HepG2 (cell line): ENCODE data around the gene FBXW2. TPM values are rescaled to one million over a fixed set of nuclear protein-coding genes. Genes with fewer than 3 reads are reported as not detected.

Experiments
- CEBPB ChIP-seq: IDR thresholded peaks from 2 replicates; pipeline ENCODE4 v1.6.1; 2011; ENCODE audit warnings: low read depth, low read length, improper control_type of control experiment, borderline replicate concordance
- EEA1 ChIP-seq: sonication (generic); formaldehyde crosslinking; IDR thresholded peaks from 2 replicates; pipeline ENCODE4 v1.5.1; 2020; ENCODE audit warnings: mild to moderate bottlenecking, missing genetic modification reagents, borderline replicate concordance
- ELF4 ChIP-seq: sonication (generic); formaldehyde crosslinking; IDR thresholded peaks from 2 replicates; pipeline ENCODE4 v1.5.0; 2020; ENCODE audit warnings: missing genetic modification reagents, mild to moderate bottlenecking, moderate library complexity, borderline replicate concordance
- FOXK2 ChIP-seq: fragments of 450-650 bp; IDR thresholded peaks from 2 replicates; pipeline ENCODE4 v1.6.1; 2016
- FOXP1 ChIP-seq, 2 experiments: fragments of 450-650 bp in 1 of 2; IDR thresholded peaks; 2 replicates each; pipeline ENCODE4 v1.6.1; 2017 to 2018; ENCODE audit warnings: antibody characterized with exemption in 1 of 2
- ISL2 ChIP-seq: sonication (generic); formaldehyde crosslinking; IDR thresholded peaks from 2 replicates; pipeline ENCODE4 v1.5.0; 2020; ENCODE audit warnings: missing genetic modification reagents
- MEIS2 ChIP-seq: sonication (generic); formaldehyde crosslinking; IDR thresholded peaks from 2 replicates; pipeline ENCODE4 v1.9.0; 2021; ENCODE audit warnings: mild to moderate bottlenecking, missing genetic modification reagents
- NR2C2 ChIP-seq: sonication (generic); formaldehyde crosslinking; IDR thresholded peaks from 2 replicates; pipeline ENCODE4 v1.4.0; 2020; ENCODE audit warnings: missing genetic modification reagents, mild to moderate bottlenecking, moderate library complexity, borderline replicate concordance
- SNAI1 ChIP-seq: sonication (generic); formaldehyde crosslinking; IDR thresholded peaks from 2 replicates; pipeline ENCODE4 v1.5.0; 2020; ENCODE audit warnings: mild to moderate bottlenecking, missing genetic modification reagents, borderline replicate concordance
- TCF12 ChIP-seq, 2 experiments: fragments of 450-650 bp in 1 of 2; sonication (generic) in 1 of 2; formaldehyde crosslinking in 1 of 2; IDR thresholded peaks; 2 replicates each; pipeline versions ENCODE4 v1.6.1 to v1.8.0; 2017 to 2022; ENCODE audit warnings: antibody characterized with exemption in 1 of 2, mild to moderate bottlenecking in 1 of 2, missing genetic modification reagents in 1 of 2, moderate library complexity in 1 of 2
- ZFP37 ChIP-seq: sonication (generic); formaldehyde crosslinking; IDR thresholded peaks from 2 replicates; pipeline ENCODE4 v1.4.0; 2020; ENCODE audit warnings: missing genetic modification reagents, borderline replicate concordance
- ZNF230 ChIP-seq: sonication (generic); formaldehyde crosslinking; IDR thresholded peaks from 2 replicates; pipeline ENCODE4 v1.4.0; 2020; ENCODE audit warnings: mild to moderate bottlenecking, missing genetic modification reagents
- ZNF253 ChIP-seq: sonication (generic); formaldehyde crosslinking; IDR thresholded peaks from 2 replicates; pipeline ENCODE4 v1.8.0; 2022; ENCODE audit warnings: mild to moderate bottlenecking, missing genetic modification reagents, borderline replicate concordance
- ZNF331 ChIP-seq: sonication (generic); formaldehyde crosslinking; IDR thresholded peaks from 2 replicates; pipeline ENCODE4 v1.4.0; 2020; ENCODE audit warnings: missing genetic modification reagents
- ZNF33A ChIP-seq: sonication (generic); formaldehyde crosslinking; IDR thresholded peaks from 2 replicates; pipeline ENCODE4 v1.5.1; 2020; ENCODE audit warnings: missing genetic modification reagents, mild to moderate bottlenecking, moderate library complexity, borderline replicate concordance
- ZNF552 ChIP-seq: sonication (generic); formaldehyde crosslinking; IDR thresholded peaks from 2 replicates; pipeline ENCODE4 v1.9.0; 2022; ENCODE audit warnings: missing genetic modification reagents, mild to moderate bottlenecking, borderline replicate concordance
- ZNF672 ChIP-seq: sonication (generic); formaldehyde crosslinking; IDR thresholded peaks from 2 replicates; pipeline ENCODE4 v1.8.1; 2022; ENCODE audit warnings: missing genetic modification reagents
- ZNF83 ChIP-seq: sonication (generic); formaldehyde crosslinking; IDR thresholded peaks from 2 replicates; pipeline ENCODE4 v1.4.0; 2020; ENCODE audit warnings: missing genetic modification reagents, mild to moderate bottlenecking, borderline replicate concordance
- polyA plus RNA-seq, 8 experiments: library from polyadenylated mRNA; depleted of rRNA in 3 of 8; stranded (reverse) in 7 of 8; unstranded in 1 of 8; fragments of >200 nt; fragmentation: Illumina TruSeq in 4 of 8; extraction: Trizol in 4 of 8; gene quantifications; 2 replicates each; pipeline versions ENCODE4 v1.2.1 to v1.2.3, GENCODE V29; 2011 to 2016; ENCODE audit warnings: low read depth in 4 of 8, missing spikeins in 1 of 8, mixed read lengths in 1 of 8; ENCODE audit not compliant: insufficient read depth in 1 of 8
- total RNA-seq, 5 experiments: library from RNA; depleted of rRNA; stranded (reverse); fragments of >200 nt; fragmentation: Illumina TruSeq; extraction: Trizol; gene quantifications; 2 replicates each; pipeline ENCODE4 v1.2.3, GENCODE V29; 2016; ENCODE audit warnings: low read depth in 1 of 5
- TF ChIP-seq, protein P1 (sequence below): fragments of 450-650 bp; IDR thresholded peaks from 2 replicates; pipeline ENCODE4 v1.6.1; 2017; ENCODE audit warnings: mild to moderate bottlenecking
- TF ChIP-seq, protein P2 (sequence below): sonication (generic); formaldehyde crosslinking; IDR thresholded peaks from 2 replicates; pipeline ENCODE4 v1.4.0; 2020; ENCODE audit warnings: missing genetic modification reagents, borderline replicate concordance
- TF ChIP-seq, protein P3 (sequence below): sonication (generic); formaldehyde crosslinking; IDR thresholded peaks from 2 replicates; pipeline ENCODE4 v1.4.0; 2020; ENCODE audit warnings: mild to moderate bottlenecking, missing genetic modification reagents, borderline replicate concordance
- TF ChIP-seq, protein P4 (sequence below): sonication (generic); formaldehyde crosslinking; IDR thresholded peaks from 2 replicates; pipeline ENCODE4 v1.4.0; 2020; ENCODE audit warnings: missing genetic modification reagents, borderline replicate concordance

The FBXW2 gene
- total and polyA plus RNA-seq, 2 of the 13 experiments (the other 11 are each of a cell fraction or from before 2014, with no cell fraction given) = 35.4 to 43.1 TPM

DNA sequence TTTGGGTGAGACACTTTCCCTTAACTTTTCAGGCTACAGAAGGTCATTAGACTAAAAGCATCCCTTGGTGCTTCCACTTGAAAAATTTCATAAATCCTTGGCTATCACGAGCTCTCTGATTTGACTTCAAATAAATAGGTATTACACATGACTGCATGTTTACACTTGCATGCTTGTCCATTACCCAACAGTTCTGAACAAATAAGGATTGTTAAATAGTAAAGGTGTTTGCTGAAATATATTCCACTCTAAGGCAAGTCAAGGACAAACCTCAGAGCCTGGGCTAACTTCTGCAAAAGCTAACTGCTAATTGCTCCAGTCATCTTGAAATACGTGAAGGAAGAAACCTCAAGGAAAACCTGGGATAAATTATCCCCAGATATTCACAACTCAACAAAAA is 14.5 kb downstream of the FBXW2 start (continued):
- no peak for TF ChIP-seq TCF12 (IDR thresholded peaks at IDR 0.05)
- TF ChIP-seq TCF12 (CRISPR knock-in tag; IDR thresholded peaks at IDR 0.05) = no peak
- no peak for TF ChIP-seq SNAI1
- TF ChIP-seq ZNF672 (CRISPR knock-in tag) = no peak
- TF ChIP-seq NR2C2 (CRISPR knock-in tag) = peak; percentile 46; the same call in 1 of the 2 replicates
- TF ChIP-seq, protein P1, sequence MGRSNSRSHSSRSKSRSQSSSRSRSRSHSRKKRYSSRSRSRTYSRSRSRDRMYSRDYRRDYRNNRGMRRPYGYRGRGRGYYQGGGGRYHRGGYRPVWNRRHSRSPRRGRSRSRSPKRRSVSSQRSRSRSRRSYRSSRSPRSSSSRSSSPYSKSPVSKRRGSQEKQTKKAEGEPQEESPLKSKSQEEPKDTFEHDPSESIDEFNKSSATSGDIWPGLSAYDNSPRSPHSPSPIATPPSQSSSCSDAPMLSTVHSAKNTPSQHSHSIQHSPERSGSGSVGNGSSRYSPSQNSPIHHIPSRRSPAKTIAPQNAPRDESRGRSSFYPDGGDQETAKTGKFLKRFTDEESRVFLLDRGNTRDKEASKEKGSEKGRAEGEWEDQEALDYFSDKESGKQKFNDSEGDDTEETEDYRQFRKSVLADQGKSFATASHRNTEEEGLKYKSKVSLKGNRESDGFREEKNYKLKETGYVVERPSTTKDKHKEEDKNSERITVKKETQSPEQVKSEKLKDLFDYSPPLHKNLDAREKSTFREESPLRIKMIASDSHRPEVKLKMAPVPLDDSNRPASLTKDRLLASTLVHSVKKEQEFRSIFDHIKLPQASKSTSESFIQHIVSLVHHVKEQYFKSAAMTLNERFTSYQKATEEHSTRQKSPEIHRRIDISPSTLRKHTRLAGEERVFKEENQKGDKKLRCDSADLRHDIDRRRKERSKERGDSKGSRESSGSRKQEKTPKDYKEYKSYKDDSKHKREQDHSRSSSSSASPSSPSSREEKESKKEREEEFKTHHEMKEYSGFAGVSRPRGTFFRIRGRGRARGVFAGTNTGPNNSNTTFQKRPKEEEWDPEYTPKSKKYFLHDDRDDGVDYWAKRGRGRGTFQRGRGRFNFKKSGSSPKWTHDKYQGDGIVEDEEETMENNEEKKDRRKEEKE = no peak
- no peak for TF ChIP-seq ZFP37
- TF ChIP-seq FOXK2 = peak; percentile 87
- TF ChIP-seq, protein P2, sequence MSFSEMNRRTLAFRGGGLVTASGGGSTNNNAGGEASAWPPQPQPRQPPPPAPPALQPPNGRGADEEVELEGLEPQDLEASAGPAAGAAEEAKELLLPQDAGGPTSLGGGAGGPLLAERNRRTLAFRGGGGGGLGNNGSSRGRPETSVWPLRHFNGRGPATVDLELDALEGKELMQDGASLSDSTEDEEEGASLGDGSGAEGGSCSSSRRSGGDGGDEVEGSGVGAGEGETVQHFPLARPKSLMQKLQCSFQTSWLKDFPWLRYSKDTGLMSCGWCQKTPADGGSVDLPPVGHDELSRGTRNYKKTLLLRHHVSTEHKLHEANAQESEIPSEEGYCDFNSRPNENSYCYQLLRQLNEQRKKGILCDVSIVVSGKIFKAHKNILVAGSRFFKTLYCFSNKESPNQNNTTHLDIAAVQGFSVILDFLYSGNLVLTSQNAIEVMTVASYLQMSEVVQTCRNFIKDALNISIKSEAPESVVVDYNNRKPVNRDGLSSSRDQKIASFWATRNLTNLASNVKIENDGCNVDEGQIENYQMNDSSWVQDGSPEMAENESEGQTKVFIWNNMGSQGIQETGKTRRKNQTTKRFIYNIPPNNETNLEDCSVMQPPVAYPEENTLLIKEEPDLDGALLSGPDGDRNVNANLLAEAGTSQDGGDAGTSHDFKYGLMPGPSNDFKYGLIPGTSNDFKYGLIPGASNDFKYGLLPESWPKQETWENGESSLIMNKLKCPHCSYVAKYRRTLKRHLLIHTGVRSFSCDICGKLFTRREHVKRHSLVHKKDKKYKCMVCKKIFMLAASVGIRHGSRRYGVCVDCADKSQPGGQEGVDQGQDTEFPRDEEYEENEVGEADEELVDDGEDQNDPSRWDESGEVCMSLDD (CRISPR knock-in tag) = no peak
- no peak for TF ChIP-seq ZNF33A
- TF ChIP-seq ELF4 = no peak; the same call in 1 of the 2 replicates
- TF ChIP-seq ZNF331 (CRISPR knock-in tag) = peak; percentile 44; the same call in 1 of the 2 replicates
- TF ChIP-seq ZNF83 (CRISPR knock-in tag) = no peak
- no peak for TF ChIP-seq ZNF230 (CRISPR knock-in tag)
- TF ChIP-seq MEIS2 (CRISPR knock-in tag) = no peak
- no peak for TF ChIP-seq ZNF253 (CRISPR knock-in tag)
- TF ChIP-seq CEBPB = peak; percentile 96
- no peak for TF ChIP-seq EEA1 (CRISPR knock-in tag)
- TF ChIP-seq, protein P3, sequence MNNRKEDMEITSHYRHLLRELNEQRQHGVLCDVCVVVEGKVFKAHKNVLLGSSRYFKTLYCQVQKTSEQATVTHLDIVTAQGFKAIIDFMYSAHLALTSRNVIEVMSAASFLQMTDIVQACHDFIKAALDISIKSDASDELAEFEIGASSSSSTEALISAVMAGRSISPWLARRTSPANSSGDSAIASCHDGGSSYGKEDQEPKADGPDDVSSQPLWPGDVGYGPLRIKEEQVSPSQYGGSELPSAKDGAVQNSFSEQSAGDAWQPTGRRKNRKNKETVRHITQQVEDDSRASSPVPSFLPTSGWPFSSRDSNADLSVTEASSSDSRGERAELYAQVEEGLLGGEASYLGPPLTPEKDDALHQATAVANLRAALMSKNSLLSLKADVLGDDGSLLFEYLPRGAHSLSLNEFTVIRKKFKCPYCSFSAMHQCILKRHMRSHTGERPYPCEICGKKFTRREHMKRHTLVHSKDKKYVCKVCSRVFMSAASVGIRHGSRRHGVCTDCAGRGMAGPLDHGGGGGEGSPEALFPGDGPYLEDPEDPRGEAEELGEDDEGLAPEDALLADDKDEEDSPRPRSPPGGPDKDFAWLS (CRISPR knock-in tag) = no peak
- TF ChIP-seq ISL2 (CRISPR knock-in tag) = peak; percentile 96
- TF ChIP-seq, protein P4, sequence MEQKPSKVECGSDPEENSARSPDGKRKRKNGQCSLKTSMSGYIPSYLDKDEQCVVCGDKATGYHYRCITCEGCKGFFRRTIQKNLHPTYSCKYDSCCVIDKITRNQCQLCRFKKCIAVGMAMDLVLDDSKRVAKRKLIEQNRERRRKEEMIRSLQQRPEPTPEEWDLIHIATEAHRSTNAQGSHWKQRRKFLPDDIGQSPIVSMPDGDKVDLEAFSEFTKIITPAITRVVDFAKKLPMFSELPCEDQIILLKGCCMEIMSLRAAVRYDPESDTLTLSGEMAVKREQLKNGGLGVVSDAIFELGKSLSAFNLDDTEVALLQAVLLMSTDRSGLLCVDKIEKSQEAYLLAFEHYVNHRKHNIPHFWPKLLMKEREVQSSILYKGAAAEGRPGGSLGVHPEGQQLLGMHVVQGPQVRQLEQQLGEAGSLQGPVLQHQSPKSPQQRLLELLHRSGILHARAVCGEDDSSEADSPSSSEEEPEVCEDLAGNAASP (CRISPR knock-in tag) = peak; percentile 85
- TF ChIP-seq FOXP1 (IDR thresholded peaks at IDR 0.05) = peak; percentile 45; the same call in 1 of the 2 replicates
- peak; percentile 92 for TF ChIP-seq FOXP1 (CRISPR knock-in tag; IDR thresholded peaks at IDR 0.05)
- no peak for TF ChIP-seq ZNF552 (CRISPR knock-in tag)
